Stimulated activated CD8-positive, alpha-beta memory T cell treated with anti-CD3 and anti-CD28 coated beads, Interleukin-12 subunit alpha, Interleukin-12 subunit beta, amount 100 ng/mL, for 4 hours (primary cell): ENCODE data around the gene MACROD2.

Experiments
- DNase-seq: peaks from one replicate; pipeline ENCODE4 v3.0.0-alpha.2; 2020; ENCODE audit warnings: low read depth

MACROD2 gene

DNA sequence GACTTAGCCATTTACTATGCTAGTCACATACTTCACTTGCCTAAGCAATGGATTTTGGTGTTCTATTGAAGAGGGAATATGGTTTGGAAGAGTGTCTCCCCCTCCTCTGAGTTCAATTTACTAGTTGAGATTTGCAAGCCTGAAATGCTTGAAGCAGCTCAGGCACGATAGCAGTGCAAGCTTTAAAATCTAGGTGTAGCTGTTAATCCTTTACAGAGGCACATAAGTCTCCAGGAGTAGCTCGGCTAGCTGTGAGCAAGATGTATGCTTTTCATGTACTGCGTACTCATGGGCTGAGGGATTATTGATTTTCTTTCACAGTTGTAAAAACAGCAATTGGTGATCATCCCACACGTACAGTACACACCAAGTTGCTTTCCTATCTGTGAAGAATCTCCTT is 341.4 kb downstream of the MACROD2 start:
- DNase-seq: no peak

DNA sequence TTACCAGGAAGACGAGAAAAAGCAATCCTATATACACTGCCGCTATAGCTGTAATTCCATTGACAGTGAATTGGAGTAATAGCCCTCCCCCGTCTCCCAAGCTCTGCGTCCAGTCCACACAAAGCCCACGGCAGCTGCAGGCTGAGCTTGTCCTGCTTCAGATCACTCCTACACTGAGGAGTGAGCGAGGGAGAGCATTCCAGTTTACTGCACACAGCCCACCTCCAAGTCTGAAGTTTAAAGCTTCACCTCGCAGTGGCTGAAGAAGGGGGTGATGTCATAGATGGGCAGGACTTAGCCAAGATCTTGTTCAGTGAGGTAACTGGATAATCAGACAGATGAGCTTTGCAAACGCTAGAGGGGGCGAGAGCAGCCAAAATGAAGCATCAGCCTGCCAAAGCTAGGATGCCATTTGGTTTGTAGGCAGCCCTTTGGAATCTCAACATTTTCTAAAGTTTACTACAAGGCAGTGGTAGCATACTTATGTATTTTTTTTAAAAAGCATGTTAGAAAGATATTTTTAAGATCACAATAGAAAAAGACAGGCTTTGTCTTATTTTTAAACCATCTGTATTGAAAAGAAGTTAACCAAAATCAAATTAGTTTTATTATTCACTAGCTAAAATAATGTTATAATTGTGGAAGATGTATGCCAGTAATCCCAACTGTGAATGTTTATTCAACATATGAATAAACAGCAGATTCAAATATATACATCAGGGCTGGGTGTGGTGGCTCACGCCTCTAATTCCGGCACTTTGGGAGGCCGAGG is 342.3 kb downstream of the MACROD2 start, which contains the start of gene FLRT3:
FLRT3 (minus strand) TSS at position 213 of the 772 bp plus-strand sequence. CDS start 10,106 bp downstream, outside the sequence.
- no peak for DNase-seq

DNA sequence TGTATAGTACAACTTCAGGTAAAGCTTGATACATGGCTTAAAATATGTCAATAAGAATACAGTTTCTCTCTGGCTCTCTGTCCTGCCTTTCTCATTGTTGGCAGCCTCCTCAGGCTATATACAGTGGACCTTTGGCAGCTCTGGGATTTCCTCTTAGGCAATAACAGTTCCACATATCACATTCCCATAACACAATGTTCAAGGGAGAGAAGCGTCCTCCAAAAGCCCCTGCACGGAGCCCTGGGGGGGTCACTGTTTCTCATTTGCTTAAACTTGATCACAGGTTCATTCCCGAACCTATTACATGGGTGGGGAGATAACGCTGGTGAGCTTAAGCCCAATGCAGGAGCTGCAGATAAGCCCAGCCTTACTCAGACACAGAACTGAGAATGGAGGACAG is 346.5 kb downstream of the MACROD2 start:
- DNase-seq: no peak

DNA sequence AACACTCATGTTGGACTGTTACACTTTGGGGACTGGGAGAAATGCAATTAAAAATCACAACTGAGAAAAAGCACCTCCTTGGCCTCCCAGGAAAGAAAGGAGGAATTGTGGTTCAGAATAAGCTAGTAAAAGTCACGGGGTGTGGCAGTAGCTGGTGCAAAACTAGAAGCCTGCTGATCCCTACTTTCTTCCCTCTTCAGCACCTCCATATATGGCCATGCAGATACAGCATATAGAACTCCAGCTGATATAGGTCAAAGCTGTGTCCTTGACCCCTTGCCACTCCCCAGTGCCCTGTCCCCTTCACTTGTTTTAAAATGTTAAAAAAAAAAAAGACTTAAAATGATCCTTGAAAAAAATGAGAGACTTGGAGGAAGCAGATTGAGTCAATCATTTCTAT is 347.6 kb downstream of the MACROD2 start:
- DNase-seq: no peak

DNA sequence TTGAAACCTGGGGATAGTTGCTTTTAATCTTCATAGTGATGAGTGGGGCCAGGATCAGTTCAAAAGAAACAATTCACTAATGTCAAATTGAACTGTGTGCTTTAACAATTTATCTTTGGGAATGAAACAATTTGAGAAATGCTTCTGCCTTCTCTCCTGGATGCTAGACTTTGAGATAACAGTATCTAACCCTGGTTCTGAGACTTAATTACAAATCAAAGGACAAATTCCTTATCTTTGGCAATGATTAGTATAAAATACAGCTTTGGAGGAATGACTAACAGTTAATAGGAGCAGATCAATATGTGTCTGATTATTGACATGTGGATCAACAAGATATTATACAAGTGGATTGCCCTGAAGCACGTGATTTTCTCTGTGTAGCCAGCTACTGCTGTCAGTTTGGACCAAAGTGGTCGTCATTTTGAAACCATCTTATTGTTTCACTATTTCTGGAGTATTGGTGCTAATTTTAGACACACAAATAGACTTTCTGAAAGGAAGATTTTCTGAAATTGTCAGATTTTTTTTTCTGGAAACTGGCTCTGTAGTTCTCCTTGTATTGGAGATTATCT is 348.3 kb downstream of the MACROD2 start:
- no peak for DNase-seq

DNA sequence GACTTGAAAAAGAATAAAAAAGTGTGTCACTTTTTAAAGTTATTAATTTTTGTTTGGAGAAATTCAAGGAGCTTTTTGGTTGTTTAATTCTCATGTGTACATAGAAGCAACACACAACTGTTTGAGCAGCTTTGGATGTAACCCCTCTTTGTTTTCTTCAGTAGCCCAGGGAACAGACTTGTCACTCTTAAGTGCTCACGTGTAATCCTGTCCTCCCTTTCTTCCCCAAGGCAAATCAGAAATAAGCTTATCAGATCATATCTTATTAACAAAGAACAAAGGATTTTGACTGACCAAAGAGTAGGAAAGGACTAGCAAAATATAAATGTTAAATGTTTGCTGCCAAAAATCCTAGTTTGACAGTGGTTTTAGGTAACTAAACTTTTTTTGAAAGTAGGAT is 349.4 kb downstream of the MACROD2 start:
- DNase-seq: no peak

DNA sequence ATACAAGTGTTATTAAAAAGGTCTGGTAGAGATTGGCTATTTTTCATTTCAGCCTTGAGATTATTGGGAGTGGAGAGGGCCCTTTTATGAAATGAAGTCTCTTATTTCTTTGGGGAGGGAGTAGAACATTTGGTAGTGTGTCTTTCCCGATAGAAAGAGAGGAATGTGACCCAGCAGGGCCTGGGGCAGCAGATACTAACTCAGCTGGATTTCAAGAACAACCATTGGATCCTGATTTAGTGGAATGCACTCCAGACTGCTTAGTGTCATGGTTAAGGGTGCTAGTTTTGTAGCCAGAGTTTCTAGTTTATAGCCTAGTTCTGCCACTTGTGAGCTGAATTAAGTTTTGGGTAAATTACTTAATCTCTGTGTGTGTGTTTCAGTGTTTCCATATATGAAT is 360.5 kb downstream of the MACROD2 start:
- DNase-seq: no peak

DNA sequence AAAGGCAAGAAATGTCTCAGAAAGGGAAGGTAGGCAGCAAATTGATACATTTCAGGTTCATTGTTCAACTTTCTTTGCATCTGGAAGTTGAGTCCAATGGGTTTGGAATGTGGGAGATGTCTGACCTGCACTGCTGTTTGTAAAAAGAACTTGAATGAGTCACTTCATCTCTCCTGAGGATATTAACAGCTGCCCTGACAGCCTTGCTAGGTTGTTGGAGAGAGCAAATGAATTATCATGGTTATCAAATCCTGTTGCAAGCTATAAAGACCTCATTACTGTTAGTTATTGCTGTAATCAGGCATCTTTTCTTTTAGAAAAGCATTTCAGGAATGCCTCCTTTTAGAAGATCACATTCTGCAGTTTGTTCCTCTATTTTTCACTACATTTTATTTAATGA is 365.1 kb downstream of the MACROD2 start:
- DNase-seq: no peak

DNA sequence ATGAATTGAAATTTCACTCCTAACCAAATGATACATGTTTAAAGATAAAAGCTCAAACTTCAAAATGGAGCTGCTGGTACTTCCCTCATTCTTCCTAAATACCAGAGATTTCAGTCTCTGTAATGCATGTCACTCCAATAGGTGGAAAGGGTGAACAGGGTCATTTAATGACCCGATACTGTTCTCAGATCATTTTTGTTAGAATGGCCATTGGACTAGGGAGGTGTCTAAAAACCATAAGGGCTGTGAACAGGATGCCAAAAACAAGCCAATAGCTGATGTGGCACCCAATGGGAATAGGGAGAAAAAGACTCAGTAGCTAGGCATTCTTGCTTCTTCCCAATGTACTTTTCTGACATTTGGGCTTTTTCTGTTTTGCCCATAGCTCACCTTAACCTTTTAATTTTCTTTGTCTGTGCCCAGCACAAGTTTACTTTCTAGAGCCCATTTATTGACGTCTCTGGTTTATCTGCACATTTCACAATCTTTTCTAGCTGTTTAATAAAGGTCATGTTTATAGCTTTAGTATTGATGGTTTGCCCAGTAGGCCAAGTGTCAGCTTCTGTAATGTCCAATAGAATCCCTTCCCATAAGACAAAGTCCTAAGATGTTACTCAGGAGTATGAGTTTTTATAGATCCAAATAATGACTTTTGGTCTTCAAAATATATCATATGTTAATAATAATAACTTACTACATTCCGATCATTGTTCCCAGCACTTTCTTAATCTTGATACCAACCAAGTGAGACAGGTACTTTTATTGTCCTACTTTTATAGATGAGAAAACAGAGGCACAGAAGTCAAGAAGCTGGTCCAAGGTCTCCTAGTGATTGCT is 366.4 kb downstream of the MACROD2 start:
- no peak for DNase-seq

DNA sequence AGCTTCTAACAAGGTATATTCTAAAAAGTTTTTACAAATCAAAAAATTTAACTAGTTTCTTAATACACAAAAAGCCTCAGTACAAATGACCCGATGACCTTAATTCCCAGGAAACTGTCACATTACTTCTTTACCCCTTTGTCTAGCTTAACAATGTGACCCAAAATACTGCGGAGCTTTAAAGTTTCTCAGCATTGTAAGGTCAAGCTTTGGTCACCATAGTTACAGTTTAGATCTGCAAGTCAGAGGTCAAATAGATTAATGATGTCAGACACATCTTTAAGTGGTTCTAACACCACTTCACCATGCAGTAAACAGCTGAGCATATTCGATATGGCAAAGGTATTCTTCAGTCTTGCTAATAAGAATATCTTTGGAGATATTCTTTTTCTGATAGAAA is 378.9 kb downstream of the MACROD2 start:
- no peak for DNase-seq

DNA sequence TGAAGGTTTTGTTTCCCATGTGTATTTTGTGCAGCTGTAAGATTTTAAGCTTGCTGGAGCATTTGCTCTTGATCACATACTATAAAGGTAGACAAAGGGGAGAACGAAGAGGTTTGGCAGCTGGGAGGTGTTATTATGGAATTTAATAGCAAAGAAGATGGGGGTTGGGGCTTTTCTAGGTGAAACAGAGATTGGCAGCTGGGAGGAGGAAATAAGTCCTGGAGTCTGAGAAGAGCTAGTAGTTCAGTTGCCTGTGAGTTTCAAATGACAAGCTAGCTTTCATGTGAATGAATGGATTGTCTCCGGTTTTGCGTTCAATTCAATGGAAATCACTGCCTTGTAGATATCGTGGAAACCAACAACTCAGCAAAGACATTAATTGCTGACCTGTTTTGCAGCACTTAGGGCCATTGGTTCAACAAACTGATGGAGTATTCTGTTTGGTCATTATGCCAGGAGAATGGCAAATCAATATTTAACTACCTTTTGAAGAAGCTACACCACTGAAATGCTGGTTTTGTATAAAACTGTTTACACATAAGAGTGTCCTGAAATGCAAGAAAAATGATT is 380.2 kb downstream of the MACROD2 start:
- DNase-seq: no peak

DNA sequence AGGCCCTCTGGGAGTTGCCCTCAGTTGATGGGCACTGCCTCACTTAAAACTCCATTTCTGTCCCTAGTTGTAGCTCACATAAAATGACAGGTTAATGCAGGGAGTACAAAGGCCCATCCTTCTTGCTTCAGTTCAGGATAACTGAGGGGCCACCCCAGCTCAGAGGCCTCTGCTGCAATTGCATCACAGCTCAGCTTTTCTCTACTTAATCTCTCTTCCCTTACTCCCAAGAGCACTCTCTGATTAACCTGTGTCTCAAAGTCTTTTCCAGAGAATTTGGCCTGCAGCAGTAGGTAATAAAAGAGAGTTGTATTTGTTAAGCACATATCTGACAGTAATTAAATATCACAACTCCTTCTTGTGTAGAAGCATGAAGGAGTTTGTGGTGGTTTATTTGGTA is 383.0 kb downstream of the MACROD2 start:
- no peak for DNase-seq

DNA sequence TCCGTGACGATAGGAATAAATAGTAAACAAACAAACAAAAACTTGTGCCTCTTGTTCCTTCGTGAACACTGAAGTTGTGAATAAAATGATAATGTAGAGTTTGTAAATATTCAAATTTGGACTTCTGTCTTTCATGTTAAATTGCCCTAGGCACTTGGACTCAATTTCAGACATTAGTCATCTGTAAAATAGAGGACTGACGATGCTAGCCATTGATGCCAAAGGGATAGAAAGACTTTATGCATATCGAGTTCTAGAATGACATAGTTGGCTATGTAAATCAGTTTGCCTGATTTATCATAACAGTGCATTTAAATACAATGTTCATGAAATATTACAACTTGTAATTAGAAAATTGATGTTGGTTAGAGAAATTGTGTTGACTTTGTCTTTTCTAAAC is 388.0 kb downstream of the MACROD2 start:
- no peak for DNase-seq

DNA sequence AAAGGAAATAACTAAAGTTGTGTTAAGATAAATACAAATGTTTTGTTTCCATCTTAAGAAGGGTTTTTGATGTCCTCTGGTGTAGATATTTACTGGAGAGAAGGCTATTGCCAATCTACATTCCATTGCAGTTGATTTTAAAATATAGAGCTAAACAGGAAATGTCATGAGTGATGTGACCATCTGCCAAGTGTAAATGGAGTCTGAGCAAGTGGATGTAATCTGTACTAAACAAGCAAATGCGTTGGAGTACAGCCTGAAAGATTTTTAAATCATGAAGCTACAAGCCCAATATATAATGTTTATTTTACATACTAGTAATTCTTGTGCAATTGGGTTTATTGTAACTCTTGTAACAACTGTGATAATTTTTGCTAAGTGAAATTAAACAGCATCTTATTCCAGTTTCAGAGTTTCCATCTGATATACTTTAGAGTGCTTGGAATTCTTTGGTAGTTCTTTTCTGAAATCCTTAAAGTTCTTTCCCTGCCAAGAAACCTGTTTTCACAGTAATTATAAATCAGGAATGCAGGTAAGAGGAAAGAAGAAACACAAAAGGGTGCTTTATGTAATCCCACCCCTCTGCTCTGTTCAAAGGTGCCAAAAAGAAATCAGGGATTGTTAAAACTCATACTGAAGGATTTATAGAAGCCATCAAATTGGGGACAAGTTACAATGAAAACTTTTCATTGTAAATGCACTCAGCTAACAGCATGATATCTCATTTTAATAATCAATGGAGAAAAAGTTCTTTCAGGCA is 389.3 kb downstream of the MACROD2 start:
- DNase-seq: no peak

DNA sequence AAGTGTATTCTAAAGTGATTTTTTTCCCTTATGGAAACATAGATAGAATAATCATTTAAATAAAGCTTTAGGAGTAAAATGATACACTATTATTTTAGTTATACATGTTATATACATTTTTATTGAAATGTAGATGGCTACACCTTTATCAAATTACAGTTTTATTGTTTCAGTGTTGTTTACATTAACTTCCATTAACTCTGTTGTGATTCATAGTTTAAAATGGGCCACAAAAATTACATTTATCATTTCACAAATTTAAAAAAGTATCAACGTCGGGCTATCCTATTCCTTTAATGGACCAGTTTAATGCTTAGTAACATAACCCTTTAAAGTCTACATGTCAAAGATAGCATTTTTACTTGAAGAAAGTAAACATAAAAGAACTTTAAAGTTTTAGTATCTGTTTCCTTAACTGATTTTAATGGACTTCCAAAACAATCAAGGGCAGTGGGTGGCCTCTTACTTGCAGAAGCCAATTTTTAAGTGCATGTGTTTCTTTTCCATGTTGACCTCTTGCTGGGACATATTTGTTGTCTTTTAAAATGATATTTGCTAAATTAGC is 389.9 kb downstream of the MACROD2 start:
- no peak for DNase-seq

DNA sequence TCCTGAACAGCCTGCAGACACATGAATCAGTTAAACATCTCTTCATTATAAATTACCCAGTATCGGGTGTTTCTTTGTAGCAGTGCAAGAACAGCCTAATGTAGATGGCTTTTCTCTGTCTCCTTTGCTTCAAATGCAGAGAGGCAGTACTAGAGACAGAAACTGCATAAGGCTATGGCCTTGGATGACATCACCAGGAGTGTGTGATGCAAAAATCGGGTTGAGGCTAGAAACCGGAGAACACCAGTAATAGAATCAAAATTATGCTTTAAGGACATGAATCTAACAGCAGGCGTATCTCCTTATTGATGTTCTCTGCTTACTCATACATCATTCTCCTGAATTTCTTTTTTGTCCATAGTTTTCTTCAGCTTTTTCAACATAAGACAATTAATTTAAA is 391.4 kb downstream of the MACROD2 start:
- DNase-seq: no peak

DNA sequence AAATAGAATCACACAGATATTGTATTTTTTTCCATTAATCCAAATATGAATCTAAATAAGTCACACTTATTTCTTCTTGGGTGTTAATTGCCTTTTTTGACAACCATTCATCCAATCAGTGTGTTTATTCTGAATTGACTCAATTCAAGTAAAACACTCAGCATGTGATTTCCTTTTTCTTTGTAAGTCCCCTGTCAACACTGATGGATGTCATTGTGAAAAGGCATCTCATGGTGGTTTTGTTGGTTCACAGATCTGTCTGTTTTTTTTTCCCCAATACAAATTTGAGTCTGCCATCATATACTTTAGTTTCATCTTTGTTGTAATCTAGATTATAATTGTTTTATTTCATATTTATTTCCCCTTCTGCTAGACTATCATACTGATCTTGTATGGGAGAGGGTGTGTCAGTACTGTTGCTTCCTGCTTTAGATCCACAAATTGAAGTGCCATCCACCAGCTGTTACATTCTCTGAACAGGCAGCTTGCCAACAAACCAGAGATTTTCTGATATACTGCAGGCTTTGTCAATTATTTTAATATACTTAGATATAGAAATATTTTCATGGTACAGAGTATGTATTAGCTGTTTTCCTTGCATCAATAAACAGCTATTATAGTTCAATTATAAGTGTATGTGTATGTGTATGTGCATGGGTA is 406.3 kb downstream of the MACROD2 start:
- DNase-seq: no peak

DNA sequence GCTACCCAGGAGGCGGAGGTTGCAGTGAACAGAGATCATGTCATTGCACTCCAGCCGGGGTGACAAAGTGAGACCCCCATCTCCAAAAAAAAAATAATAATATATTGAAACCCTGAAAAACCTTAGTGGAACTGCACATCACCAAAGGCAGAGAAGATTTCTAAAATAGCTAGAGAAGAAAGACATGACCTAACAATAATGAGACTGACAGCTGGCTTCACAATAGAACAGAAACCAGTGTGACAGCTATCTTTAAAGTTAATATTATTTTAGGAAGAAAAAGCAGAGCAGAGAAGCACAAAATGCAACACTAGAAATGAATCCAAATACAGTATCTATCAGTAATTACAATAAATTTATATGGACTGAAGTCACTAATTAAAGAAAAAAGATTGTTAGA is 409.2 kb downstream of the MACROD2 start:
- DNase-seq: no peak

DNA sequence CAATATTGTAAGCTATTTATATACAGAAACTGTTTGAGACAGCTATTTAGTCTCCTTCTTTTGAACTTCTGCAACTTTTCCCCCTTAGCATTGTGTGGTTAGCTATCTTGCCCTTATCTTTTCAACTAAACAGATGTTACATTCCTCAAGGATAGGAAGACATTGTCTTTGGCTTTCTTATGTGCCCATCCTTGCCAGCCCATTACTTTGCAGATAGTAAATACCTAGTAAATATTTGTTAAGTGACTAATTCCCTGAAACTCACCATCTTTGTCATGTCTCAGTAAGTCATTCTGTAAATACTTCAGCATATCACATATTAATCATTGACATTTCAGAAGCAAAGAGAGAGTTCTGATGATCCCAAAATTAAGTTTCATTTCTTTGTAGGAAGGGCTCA is 411.2 kb downstream of the MACROD2 start:
- DNase-seq: no peak

DNA sequence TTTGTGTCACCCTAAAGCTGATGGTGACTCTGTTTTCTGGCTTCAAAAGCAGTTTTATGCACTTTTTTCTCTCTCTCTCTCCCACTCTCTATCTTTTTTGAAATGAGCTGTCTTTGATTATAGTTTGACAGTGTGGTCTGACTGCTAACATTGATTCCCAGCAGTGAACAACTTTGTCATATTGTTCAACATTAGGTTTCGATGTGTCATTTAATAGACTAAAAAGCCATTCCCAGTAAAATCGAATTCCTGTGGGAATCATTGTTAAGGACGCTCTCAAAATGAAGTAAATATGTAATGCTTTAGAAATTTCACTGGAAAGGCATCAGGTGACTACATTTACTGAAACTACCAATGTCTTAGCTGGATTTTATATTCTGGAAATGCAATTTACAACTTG is 412.0 kb downstream of the MACROD2 start:
- DNase-seq: no peak
